T follicular helper cell (primary cell): ENCODE data around the gene LY9.

ENCODE experiments used
- DNase-seq: peaks from one replicate; pipeline ENCODE4 v3.0.0-alpha.2; 2020; ENCODE audit warnings: low read depth

LY9 gene

GRCh38 chr1:160836981-160837557 lies 41.1 kb downstream of the LY9 start:
- no peak for DNase-seq

DNA sequence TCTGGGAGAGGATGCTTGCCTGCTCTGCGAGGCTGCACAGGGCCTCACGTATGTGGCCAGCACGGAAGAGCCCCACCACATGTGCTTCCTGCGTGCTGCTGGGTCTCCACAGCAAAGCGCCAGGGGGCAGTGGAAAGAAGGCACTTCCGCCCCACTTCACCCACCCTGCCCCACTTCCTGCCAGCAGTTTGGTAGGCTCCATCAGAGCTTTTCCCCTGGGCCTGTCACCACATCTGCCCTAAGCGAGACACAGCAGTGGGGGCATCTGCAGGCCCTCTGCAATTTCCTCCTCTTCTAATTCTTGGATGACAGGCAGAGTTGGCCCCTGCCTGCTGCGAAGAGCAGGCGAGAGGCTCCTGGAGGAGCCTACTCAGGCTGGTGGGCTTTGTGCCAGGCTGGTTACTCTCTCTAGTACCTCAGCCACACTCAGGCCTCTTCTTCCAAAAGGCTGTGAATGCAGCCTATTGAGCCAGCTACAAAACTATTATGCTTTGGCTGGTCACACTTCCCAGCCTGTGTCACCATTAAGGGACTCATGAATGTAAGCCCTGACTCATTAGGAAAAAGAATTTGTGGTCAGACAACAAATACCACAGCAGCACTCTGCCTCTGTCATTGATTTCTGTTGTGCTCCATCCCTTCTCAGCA lies 41.7 kb downstream of the LY9 start:
- peak; percentile 67 for DNase-seq

GRCh38 chr1:160838888-160839287 lies 42.9 kb downstream of the LY9 start:
- DNase-seq = no peak

DNA sequence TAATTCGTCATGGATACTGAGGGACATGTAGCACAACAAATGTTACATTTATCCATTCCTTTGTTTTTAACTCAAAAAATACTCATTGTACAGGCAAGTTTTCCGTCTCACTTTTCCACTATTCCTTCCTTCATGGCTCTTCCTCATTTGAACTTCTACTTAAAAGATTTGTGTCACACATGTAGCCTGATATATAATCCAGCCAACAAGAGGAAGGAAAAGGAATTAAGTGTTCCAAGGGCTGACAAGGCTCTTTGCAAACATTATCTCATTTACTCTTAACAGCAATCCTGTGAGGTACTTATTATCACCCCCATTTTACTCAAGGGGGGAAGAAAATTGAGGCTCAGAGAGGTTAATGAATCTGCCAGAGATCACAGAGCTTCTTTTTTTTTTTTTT lies 43.8 kb downstream of the LY9 start:
- no peak for DNase-seq

GRCh38 chr1:160841079-160841478 lies 45.1 kb downstream of the LY9 start:
- no peak for DNase-seq

DNA sequence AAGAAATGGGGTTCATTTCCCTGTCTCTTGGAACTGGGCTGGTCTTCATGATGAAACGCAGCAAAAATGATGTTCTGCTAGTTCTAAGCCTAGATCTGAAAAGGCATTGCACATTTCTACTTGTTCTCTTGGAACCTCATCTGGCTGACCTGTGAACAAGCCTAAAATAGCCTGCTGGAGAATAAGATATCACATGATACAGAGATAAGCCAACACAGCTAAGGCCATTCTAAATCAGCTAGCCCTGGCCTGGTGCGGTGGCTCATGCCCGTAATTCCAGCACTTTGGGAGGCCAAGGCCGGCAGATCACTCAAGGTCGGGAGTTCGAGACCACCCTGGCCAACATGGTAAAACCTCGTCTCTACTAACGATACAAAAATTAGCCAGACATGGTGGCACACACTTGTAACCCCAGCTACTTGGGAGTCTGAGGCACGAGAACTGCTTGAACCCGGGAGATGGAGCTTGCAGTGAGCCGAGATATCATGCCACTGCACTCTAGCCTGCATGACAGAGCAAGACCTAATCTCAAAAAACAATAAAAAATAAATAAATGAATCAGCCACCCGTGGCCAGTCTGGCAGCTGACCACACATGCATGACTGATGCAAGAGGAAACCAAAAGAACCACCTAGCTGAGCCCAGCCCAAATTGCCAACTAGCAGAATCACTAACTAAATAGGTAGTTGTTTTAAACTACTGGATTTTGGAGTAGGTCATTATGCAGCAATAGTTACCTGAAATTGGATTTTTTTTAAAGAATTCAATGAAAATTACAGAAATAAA lies 48.7 kb downstream of the LY9 start:
- no peak for DNase-seq

DNA sequence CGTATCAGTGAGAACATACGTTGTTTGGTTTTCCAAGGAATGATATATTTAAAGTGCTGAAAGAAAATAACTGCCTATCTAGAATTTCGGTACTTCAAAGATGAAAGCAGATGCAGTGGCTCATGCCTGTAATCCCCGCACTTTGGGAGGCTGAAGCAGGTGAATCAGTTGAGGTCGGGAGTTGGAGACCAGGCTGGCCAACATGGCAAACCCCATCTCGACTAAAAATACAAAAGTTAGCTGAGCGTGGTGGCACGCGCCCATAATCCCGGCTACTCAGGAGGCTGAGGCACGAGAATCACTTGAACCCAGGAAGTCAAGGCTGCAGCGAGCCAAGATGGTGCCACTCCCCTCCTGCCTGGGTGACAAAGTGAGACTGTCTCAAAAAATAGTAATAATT lies 50.3 kb downstream of the LY9 start:
- no peak for DNase-seq

DNA sequence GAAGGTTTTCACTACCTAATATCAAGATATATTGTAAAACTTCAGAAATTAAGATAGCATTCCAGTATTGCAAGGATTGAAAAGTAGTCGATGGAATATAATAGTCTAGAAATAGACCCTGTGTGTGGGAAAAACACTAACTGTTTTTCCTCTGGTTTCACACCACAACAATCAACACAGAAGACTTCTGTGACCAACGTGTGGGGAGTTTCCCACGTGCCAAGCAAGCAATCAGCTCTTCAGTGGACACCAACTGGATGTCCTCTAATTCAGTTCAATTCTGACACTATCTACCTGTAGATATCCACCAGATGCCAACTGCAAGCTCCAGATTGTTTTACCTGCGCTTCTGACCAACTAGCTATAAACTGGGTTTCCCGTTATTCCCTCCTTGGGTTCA lies 54.6 kb downstream of the LY9 start:
- DNase-seq = no peak

DNA sequence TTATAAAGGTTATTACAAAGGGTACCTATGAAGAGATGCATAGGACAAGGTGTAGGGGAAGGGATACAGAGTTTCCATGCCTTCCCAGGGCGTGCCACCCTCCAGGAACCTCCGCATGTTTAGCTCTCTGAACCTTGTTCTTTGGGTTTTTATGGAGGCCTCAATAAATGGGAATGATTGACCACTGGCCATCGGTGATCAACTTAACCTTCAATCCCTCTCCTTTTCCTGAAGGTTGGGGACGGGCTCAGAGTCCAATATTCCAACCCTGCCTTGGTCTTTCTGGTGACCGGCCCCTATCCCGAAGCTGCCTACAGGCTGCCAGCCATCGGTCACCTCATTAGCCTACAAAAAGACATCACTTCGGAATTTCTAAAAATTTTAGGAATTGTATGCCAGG lies 55.0 kb downstream of the LY9 start:
- no peak for DNase-seq

- DNase-seq = no peak
Observed at GRCh38 chr1:160853014-160853413, 57.0 kb downstream of the LY9 start.

DNA sequence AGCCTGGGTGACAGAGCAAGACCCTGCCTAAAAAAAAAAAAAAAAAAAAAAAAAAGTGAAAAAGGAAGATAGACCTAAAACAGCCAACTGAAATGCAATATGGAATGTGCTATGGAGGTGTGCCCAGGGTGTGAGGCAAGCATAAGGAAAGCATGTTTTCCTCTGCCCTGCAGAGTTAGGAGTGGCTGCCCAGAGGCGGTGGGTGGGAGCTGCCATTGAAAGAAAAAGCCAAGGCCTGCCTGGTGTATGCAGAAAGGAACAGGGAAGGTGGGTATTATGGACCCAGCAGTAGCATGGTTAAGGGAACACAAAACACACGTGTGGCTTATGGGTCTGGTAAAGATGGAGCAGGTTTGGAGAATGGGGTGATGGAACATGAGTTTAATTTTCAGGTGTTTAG lies 57.8 kb downstream of the LY9 start:
- no peak for DNase-seq

GRCh38 chr1:160855181-160855981 lies 59.4 kb downstream of the LY9 start:
- DNase-seq = no peak

DNA sequence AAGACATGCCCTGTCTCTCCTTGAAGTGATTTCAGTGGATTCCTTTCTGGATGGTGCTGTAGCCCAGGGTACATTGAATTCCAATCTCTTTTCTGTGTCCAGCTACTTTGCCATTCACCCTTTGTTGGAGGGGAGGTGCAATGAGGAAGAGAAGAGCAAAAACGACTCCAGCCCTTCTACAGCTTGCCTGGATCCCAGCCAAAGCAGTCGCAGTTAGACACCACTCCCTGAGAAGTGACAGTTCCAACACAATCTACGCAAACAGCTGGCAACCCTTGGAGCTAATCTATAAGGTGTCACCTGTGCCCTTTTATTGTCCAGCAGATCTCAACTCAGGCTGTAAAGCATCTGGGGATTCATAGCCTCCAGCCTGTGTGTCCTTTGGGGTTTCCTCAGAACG lies 62.1 kb downstream of the LY9 start:
- DNase-seq = no peak

- DNase-seq = no peak
Observed at GRCh38 chr1:160858507-160858906, 62.5 kb downstream of the LY9 start.

- no peak for DNase-seq
Observed at GRCh38 chr1:160859166-160859565, 63.2 kb downstream of the LY9 start.

GRCh38 chr1:160860840-160861505 lies 65.0 kb downstream of the LY9 start:
- no peak for DNase-seq

GRCh38 chr1:160862203-160863060 lies 66.5 kb downstream of the LY9 start, which contains the start of gene CD244:
Gene CD244, minus strand, starts transcription at chr1:160862887. Its CDS starts 210 bp downstream, at chr1:160862677.
- no peak for DNase-seq

DNA sequence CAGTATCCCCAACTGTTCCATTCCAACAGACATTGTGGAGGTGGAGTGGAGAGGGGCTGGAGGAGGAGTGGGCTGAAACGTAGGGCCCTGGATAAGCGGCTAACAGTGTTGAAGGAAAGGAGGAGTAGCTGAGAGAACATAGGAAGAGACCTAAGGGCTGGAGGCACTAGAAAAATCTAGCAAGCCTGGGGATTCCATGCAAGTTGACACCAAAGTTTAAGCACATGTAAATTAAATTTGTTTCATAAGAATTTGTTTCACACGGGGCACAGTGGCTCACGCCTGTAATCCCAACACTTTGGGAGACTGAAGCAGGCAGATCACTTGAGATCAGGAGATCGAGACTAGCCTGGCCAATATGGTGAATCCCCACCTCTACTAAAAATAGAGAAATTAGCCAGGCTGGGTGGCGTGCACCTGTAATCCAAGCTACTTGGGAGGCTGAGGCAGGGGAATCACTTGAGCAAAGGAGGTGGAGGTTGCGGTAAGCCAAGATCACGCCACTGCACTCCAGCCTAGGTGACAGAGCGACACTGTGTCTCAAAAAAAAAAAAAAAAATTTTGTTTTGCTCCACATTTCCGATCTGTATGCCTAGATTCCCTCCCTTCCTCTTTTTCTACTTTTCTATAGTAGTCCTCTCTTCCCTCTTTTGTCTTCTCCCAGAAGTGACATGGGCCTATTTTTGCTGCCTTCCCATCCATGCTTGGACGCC lies 67.2 kb downstream of the LY9 start:
- DNase-seq = no peak

DNA sequence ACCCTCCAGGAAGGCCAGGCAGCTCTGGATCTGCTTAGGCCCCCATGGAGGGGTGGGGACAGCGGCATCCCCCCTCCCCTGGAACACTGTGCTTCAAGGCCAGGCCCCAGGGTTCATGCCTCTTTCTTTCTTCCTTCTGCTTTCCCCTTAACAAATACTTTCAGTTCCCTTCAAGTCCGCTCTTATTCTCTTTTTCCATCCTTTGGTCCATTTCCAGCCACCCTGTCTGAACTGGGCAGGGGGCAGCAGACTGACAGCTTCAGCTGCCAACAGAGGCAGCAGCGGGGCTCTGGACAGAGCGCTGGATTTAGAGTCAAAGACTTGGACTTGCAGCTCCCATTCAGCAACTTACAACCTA lies 67.8 kb downstream of the LY9 start:
- DNase-seq = no peak

- no peak for DNase-seq
Observed at GRCh38 chr1:160864173-160864572, 68.2 kb downstream of the LY9 start.
